Activated T-cell treated with anti-CD3 and anti-CD28 coated beads for 48 hours (primary cell): ENCODE results near the gene TBRG1.
A peak's percentile ranks its signal among the peaks of the same experiment; 100 is the strongest.

Experiments
- DNase-seq: peaks from one replicate; pipeline ENCODE4 v3.0.0-alpha.2; 2020; ENCODE audit warnings: low read depth

The TBRG1 gene

GRCh38 chr11:124658986-124659385 lies 36.3 kb downstream of the TBRG1 start:
- DNase-seq = no peak

DNA sequence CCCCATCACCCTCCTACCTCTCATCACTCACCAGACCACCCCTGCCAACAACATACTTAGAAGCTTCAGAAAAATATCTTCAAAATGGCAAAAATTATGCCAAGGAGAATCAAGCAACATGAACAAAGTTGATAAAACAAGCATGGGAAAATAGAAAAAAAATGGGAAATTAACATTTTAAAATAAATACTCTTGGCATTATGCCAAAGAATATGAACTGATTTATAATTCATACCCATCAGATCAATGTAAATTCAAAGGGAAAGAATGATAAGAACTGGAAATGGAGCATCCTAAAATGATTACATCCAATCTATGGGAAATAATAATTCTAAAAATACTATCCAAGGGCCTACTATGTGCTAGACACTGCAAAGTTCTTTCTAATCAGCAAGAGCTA lies 38.9 kb downstream of the TBRG1 start:
- DNase-seq = no peak

DNA sequence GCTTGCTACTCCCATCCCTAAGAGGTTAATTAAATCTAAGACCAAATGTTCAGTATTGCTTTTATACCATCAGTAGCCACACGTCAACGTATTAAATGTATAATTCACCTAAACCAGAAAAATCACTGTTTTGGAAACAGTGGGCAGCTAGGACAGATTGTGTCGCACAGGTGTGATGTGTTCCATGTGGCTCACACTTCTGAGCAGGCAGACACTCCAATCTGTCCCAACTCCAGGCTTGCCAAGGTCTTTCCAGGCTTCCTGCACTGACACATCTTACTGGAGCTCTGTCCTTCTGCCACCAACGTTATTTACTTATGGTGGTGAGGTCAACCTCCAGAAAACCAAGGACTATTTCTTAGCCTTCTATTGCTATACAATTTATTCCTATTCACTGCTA lies 39.4 kb downstream of the TBRG1 start:
- DNase-seq = no peak

- no peak for DNase-seq
Measured at GRCh38 chr11:124663861-124664260, 41.2 kb downstream of the TBRG1 start.

DNA sequence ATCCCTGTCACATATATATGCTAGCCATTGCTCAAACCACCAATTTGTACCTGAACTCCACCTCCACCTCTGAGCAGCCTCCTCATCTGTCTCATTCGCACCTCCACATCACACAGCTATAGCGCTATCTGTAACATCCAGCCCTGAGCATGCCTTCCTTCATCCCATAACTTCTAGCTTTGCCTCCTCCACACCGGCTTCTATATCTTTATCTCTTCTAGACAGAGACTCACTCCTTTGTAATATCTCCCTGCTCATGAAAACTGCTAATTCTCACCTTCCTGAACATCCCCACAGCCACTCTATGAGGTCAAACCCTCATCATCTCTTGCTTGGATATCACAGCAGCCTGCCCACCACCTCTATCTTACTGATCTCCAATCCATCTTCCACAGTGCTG lies 44.9 kb downstream of the TBRG1 start:
- DNase-seq = no peak

GRCh38 chr11:124669193-124669592 lies 46.5 kb downstream of the TBRG1 start:
- no peak for DNase-seq

DNA sequence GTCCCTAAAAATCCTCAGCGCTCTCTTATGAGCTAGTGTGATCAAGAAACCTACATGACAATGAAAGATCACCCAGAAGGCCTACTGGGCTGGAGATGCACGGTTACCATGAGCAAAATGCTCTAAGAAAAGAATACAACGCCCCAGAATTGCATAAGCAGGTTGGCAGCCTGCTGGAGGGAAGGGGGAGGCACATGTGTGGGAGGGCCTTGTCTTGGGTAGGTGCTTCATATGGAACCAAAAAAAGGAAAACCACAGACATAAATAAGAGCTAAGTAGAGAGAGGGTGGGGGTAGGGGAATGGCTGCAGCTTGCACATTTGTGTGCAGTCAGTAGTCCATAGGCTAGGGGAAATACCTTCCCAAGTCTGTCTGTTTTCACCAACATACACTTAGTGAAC lies 48.1 kb downstream of the TBRG1 start:
- DNase-seq = no peak

DNA sequence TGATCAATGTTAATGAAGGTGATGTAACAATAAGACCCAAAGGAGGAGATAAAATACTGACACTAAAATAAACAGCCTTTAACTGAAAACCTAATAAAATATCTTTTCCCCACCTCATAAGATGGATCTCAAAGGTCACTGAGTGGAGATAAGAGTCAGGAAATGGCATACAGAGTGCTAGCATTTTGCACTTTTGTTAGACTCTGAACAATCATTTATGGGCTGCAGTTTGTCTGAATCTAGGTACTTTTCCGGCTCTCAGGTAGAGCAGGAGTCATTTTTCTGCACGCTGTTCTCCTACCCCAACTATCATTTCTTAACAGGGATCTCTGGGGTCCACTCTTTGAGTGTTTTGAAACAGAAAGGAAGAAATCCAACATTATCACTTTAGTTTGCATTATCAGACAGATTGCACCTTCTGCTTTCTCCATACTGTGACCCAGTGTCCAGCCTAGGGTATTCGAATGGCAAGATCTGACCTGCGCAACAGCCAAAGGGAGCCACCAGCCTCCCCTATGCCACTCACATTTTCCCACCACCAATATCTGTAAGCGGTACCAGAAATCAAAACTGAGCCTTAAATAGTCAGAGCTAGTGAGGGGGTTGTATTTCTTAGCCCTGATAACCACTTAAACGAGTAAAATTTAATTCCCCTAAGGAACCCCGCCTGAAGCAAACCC lies 50.0 kb downstream of the TBRG1 start:
- no peak for DNase-seq

- peak; percentile 90 for DNase-seq
Measured at GRCh38 chr11:124673333-124674167, 50.9 kb downstream of the TBRG1 start, which contains the start of the genes SIAE and SPA17. Gene SIAE (minus strand): TSS chr11:124673739. CDS start chr11:124673708, 31 bp downstream. Gene SPA17 (plus strand): TSS chr11:124673904. CDS start chr11:124675265, 1,361 bp downstream.

- no peak for DNase-seq
Measured at GRCh38 chr11:124674168-124674517, 51.5 kb downstream of the TBRG1 start.

DNA sequence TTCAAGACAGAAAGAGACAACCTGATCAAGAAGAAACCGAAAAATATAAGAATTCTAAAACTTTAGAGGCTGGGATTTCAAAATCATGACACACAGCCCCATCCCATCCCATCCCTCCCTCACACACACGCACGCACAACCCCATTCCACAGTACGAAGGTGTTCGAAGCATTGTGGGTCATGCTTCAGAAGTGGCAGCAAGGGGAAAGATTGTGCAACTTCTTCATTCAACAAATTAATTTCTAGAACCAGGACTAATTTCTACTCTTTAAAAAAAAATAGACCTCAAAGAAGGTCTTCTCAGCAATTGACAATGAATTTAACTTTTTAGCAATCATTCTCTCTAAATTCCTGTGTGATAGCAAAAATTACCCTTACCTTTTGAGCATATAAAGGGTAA lies 51.9 kb downstream of the TBRG1 start:
- DNase-seq = no peak

GRCh38 chr11:124676386-124676785 lies 53.7 kb downstream of the TBRG1 start:
- DNase-seq = no peak

DNA sequence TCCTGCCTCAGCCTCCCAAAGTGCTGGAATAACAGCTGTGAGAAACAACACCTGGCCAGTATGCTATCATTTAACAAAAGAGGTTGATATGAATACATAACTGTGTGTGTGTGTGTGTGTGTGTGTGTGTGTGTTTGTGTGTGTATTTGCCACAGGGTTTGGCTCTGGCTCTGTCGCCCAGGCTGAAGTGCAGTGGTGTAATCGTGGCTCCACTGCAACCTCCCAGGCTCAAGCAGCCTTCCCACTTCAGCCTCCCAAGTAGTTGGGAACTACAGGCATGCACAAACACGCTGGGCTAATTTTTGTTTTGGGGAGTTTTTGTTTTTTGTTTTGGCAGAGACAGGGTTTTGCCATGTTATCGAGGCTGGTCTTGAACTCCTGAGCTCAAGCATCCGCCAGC lies 55.8 kb downstream of the TBRG1 start:
- DNase-seq = no peak

- DNase-seq = no peak
Measured at GRCh38 chr11:124681421-124681820, 58.8 kb downstream of the TBRG1 start.

DNA sequence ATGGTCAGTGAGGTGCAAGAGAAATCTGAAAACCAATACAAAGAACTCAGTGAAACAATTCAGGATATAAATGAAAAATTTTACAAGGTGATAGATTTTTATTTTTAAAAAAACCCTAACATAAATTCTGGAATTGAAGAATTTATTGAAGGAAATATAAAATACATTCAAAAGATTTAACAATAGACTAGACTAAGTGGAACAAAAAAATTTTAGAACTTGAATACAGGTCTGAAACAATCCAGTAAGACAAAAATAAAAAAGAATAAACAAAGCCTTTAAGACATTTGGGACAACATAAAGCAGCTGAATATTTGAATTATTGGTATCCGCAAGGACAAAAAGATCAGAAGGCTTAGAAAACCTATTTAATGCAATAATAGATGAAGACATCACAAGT lies 59.8 kb downstream of the TBRG1 start:
- no peak for DNase-seq
